Measurements from ENCODE around the gene DNAJC30.
A peak's percentile ranks its signal among the peaks of the same experiment; 100 is the strongest.

DNAJC30 gene

DNA sequence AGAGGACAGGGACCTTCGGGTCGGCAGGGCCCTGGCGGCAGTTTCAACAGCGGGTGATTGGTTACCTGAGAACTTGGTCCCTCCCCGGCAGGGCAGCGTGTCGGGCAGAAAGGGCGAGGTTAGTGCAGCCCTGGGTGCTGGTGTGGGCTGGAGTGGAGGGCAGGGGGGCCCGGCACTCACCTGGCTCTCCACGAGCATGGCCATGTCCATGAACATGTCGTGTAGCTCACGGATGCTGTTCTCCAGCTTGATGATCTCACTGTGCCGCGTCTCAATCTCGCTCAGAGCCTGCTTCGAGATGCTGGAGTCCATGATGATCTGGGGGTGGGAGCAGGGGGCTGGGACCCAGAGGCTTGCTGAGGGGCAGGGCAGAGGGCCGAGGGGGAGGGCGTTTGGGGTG lies 19.4 kb upstream of the DNAJC30 start:
- Histone ChIP-seq H3K9ac (ENCODE audit: low read length) (no peak overlapping the region), H3K4me3 (ENCODE audit: low read length) (no peak overlapping the region), H3K56ac (ENCODE audit: low read length) (no peak overlapping the region), H3K79me2 (ENCODE audit: control insufficient read depth, insufficient read depth, low read length) (no peaks in the 10 kb centered on the region), H2BK5ac (ENCODE audit: low read length) (no peak overlapping the region), H3K27ac (ENCODE audit: low read depth, low read length) (no peak overlapping the region), H4K8ac (ENCODE audit: low read depth, low read length) (no peak overlapping the region), H3K4me1 (ENCODE audit: control insufficient read depth, low read depth, low read length) (no peaks in the 10 kb centered on the region), H3K18ac (ENCODE audit: low read length) (no peak overlapping the region), H3K23ac (ENCODE audit: low read length) (no peak overlapping the region), H3K27me3 (ENCODE audit: insufficient read depth, low read length, poor library complexity) (no peaks in the 10 kb centered on the region), H3K79me1 (ENCODE audit: low read length) (no peaks in the 10 kb centered on the region), H2AK5ac (ENCODE audit: low read length) (no peak overlapping the region), H3K4me2 (ENCODE audit: low read length) (no peak overlapping the region), H2BK120ac (ENCODE audit: low read depth, low read length) (no peak overlapping the region), H4K5ac (ENCODE audit: low read length) (no peak overlapping the region), H3K36me3 (ENCODE audit: control insufficient read depth, insufficient read depth, low read length) (peaks cover 1% of the 10 kb centered on the region), H3K4ac (ENCODE audit: low read depth, low read length) (no peak overlapping the region), H2BK15ac (replicated peaks; ENCODE audit: low read depth) (no peak overlapping the region)
- WGBS (ENCODE audit: extremely low coverage, insufficient coverage, low lambda C conversion rate), result no CpG with 5 or more reads among the region's 18 CpGs
- DNase-seq, result no peak

DNA sequence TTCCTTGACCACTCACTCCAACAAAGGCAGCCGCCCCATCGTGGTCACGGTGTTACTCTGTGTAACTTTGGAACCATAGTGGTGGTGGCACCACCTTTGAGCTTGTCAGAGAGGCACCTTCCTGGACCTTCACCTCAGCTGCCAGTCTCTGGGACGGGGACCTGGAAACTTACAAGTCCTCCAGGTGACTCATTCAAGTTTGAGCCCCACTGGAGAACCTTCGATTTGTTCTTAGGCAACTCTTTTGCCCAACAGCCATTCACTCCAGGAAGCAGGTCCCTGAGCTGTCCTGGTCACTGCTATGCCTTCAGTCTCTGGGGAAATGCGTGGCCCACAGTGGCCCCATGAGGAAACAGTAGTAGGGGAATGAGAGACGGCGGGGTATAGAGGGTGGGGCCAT lies 19.0 kb upstream of the DNAJC30 start:
- DNase-seq, result no peak
- Histone ChIP-seq H3K4me1 (ENCODE audit: control insufficient read depth, low read depth, low read length) (no peaks in the 10 kb centered on the region), H3K79me2 (ENCODE audit: control insufficient read depth, insufficient read depth, low read length) (no peaks in the 10 kb centered on the region), H3K23ac (ENCODE audit: low read length) (no peak overlapping the region), H2BK15ac (replicated peaks; ENCODE audit: low read depth) (no peak overlapping the region), H3K79me1 (ENCODE audit: low read length) (no peaks in the 10 kb centered on the region), H3K56ac (ENCODE audit: low read length) (no peak overlapping the region), H3K9ac (ENCODE audit: low read length) (no peak overlapping the region), H3K27ac (ENCODE audit: low read depth, low read length) (no peak overlapping the region), H3K4me3 (ENCODE audit: low read length) (no peak overlapping the region), H3K18ac (ENCODE audit: low read length) (no peak overlapping the region), H3K27me3 (ENCODE audit: insufficient read depth, low read length, poor library complexity) (no peaks in the 10 kb centered on the region), H3K4ac (ENCODE audit: low read depth, low read length) (no peak overlapping the region), H2BK5ac (ENCODE audit: low read length) (no peak overlapping the region), H2BK120ac (ENCODE audit: low read depth, low read length) (no peak overlapping the region), H2AK5ac (ENCODE audit: low read length) (no peak overlapping the region), H4K8ac (ENCODE audit: low read depth, low read length) (no peak overlapping the region), H3K4me2 (ENCODE audit: low read length) (no peak overlapping the region), H4K5ac (ENCODE audit: low read length) (no peak overlapping the region), H3K36me3 (ENCODE audit: control insufficient read depth, insufficient read depth, low read length) (peaks cover 5% of the 10 kb centered on the region)
- no CpG with 5 or more reads among the region's 8 CpGs for WGBS (ENCODE audit: extremely low coverage, insufficient coverage, low lambda C conversion rate)

- no peak overlapping the region for H3K27ac ChIP-seq (ENCODE audit: low read depth, low read length)
Observed at GRCh38 chr7:73701357-73701995, 18.2 kb upstream of the DNAJC30 start.

GRCh38 chr7:73700581-73701134 lies 17.4 kb upstream of the DNAJC30 start:
- Histone ChIP-seq H3K9ac (ENCODE audit: low read length) (no peak overlapping the region), H3K79me2 (ENCODE audit: control insufficient read depth, insufficient read depth, low read length) (no peaks in the 10 kb centered on the region), H2BK120ac (ENCODE audit: low read depth, low read length) (no peak overlapping the region), H3K79me1 (ENCODE audit: low read length) (no peaks in the 10 kb centered on the region), H3K4me3 (ENCODE audit: low read length) (no peak overlapping the region), H3K4me2 (ENCODE audit: low read length) (no peak overlapping the region), H3K23ac (ENCODE audit: low read length) (no peak overlapping the region), H3K4me1 (ENCODE audit: control insufficient read depth, low read depth, low read length) (no peaks in the 10 kb centered on the region), H4K8ac (ENCODE audit: low read depth, low read length) (no peak overlapping the region), H2BK15ac (replicated peaks; ENCODE audit: low read depth) (no peak overlapping the region), H2BK5ac (ENCODE audit: low read length) (no peak overlapping the region), H3K4ac (ENCODE audit: low read depth, low read length) (no peak overlapping the region), H2AK5ac (ENCODE audit: low read length) (no peak overlapping the region), H4K5ac (ENCODE audit: low read length) (no peak overlapping the region), H3K36me3 (ENCODE audit: control insufficient read depth, insufficient read depth, low read length) (peaks cover 8% of the 10 kb centered on the region), H3K27ac (ENCODE audit: low read depth, low read length) (no peak overlapping the region), H3K18ac (ENCODE audit: low read length) (no peak overlapping the region), H3K56ac (ENCODE audit: low read length) (no peak overlapping the region), H3K27me3 (ENCODE audit: insufficient read depth, low read length, poor library complexity) (no peaks in the 10 kb centered on the region)
- WGBS (ENCODE audit: extremely low coverage, insufficient coverage, low lambda C conversion rate), result no CpG with 5 or more reads among the region's 15 CpGs
- no peak for DNase-seq

More at GRCh38 chr7:73701357-73701995, 18.2 kb upstream of the DNAJC30 start:
- H3K9ac ChIP-seq (ENCODE audit: low read length), result no peak overlapping the region
- peaks cover 6% of the 10 kb centered on the region for H3K36me3 ChIP-seq (ENCODE audit: control insufficient read depth, insufficient read depth, low read length)
- H3K79me2 ChIP-seq (ENCODE audit: control insufficient read depth, insufficient read depth, low read length), result no peaks in the 10 kb centered on the region
- no peaks in the 10 kb centered on the region for H3K4me1 ChIP-seq (ENCODE audit: control insufficient read depth, low read depth, low read length)
- H4K5ac ChIP-seq (ENCODE audit: low read length), result no peak overlapping the region
- no peak overlapping the region for H3K56ac ChIP-seq (ENCODE audit: low read length)
- no peaks in the 10 kb centered on the region for H3K27me3 ChIP-seq (ENCODE audit: insufficient read depth, low read length, poor library complexity)
- peak; percentile 95 for DNase-seq
- H4K8ac ChIP-seq (ENCODE audit: low read depth, low read length), result no peak overlapping the region
- H3K4me2 ChIP-seq (ENCODE audit: low read length), result no peak overlapping the region
- no peaks in the 10 kb centered on the region for H3K79me1 ChIP-seq (ENCODE audit: low read length)
- H3K18ac ChIP-seq (ENCODE audit: low read length), result no peak overlapping the region
- WGBS (ENCODE audit: extremely low coverage, insufficient coverage, low lambda C conversion rate), result no CpG with 5 or more reads among the region's 13 CpGs
- H2BK120ac ChIP-seq (ENCODE audit: low read depth, low read length), result no peak overlapping the region
- H3K4me3 ChIP-seq (ENCODE audit: low read length), result no peak overlapping the region
- H2BK5ac ChIP-seq (ENCODE audit: low read length), result no peak overlapping the region
- no peak overlapping the region for H3K4ac ChIP-seq (ENCODE audit: low read depth, low read length)
- no peak overlapping the region for H2BK15ac ChIP-seq (replicated peaks; ENCODE audit: low read depth)
- no peak overlapping the region for H2AK5ac ChIP-seq (ENCODE audit: low read length)
- H3K23ac ChIP-seq (ENCODE audit: low read length), result no peak overlapping the region

DNA sequence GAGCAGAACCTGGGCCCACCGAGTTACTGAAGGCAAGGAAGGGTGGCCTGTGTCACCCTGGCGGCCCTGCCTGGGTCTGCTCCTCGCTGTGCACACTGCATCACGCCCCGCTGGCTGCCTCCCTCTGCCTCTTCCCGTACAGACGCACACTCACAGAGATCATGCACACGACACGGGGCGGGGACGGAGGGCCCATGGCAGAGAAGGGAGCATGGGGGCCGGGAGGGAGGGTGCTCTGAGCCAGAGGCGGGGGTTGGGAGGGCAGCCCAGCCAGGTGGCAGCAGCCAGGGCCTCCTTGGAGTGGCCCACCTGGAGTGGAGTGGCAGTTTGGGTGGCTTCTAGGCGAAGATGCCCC lies 16.8 kb upstream of the DNAJC30 start:
- Histone ChIP-seq H3K36me3 (ENCODE audit: control insufficient read depth, insufficient read depth, low read length) (peaks cover 9% of the 10 kb centered on the region), H3K23ac (ENCODE audit: low read length) (no peak overlapping the region)
- WGBS (ENCODE audit: extremely low coverage, insufficient coverage, low lambda C conversion rate), result no CpG with 5 or more reads among the region's 14 CpGs

More for the DNA sequence above, 16.8 kb upstream of the DNAJC30 start:
- no peak overlapping the region for H4K8ac ChIP-seq (ENCODE audit: low read depth, low read length)
- no peak overlapping the region for H3K27ac ChIP-seq (ENCODE audit: low read depth, low read length)
- DNase-seq, result no peak
- H3K79me2 ChIP-seq (ENCODE audit: control insufficient read depth, insufficient read depth, low read length), result no peaks in the 10 kb centered on the region
- no peak overlapping the region for H3K9ac ChIP-seq (ENCODE audit: low read length)
- H3K27me3 ChIP-seq (ENCODE audit: insufficient read depth, low read length, poor library complexity), result no peaks in the 10 kb centered on the region
- no peaks in the 10 kb centered on the region for H3K79me1 ChIP-seq (ENCODE audit: low read length)
- H4K5ac ChIP-seq (ENCODE audit: low read length), result no peak overlapping the region
- no peak overlapping the region for H2BK15ac ChIP-seq (replicated peaks; ENCODE audit: low read depth)
- H2AK5ac ChIP-seq (ENCODE audit: low read length), result no peak overlapping the region
- no peak overlapping the region for H3K4ac ChIP-seq (ENCODE audit: low read depth, low read length)
- no peak overlapping the region for H2BK120ac ChIP-seq (ENCODE audit: low read depth, low read length)
- H3K56ac ChIP-seq (ENCODE audit: low read length), result no peak overlapping the region
- no peak overlapping the region for H3K4me3 ChIP-seq (ENCODE audit: low read length)
- H3K4me2 ChIP-seq (ENCODE audit: low read length), result no peak overlapping the region
- no peak overlapping the region for H2BK5ac ChIP-seq (ENCODE audit: low read length)
- H3K18ac ChIP-seq (ENCODE audit: low read length), result no peak overlapping the region
- no peaks in the 10 kb centered on the region for H3K4me1 ChIP-seq (ENCODE audit: control insufficient read depth, low read depth, low read length)

All from mesendoderm (in vitro differentiated cells).